NCI-H1436 treated with DMSO at 0.1 percent for 48 hours (cell line): ENCODE results near the gene NEDD4.
"Not testable (repeated sequence)": the region's sequence is repeated elsewhere in the genome, so short reads cannot be mapped to it uniquely, and the experiment has no call there.

Experiments used
- DNase-seq: peaks from one replicate; lab custom pipeline; 2025; lab: John Stamatoyannopoulos, UW

The NEDD4 gene

DNA sequence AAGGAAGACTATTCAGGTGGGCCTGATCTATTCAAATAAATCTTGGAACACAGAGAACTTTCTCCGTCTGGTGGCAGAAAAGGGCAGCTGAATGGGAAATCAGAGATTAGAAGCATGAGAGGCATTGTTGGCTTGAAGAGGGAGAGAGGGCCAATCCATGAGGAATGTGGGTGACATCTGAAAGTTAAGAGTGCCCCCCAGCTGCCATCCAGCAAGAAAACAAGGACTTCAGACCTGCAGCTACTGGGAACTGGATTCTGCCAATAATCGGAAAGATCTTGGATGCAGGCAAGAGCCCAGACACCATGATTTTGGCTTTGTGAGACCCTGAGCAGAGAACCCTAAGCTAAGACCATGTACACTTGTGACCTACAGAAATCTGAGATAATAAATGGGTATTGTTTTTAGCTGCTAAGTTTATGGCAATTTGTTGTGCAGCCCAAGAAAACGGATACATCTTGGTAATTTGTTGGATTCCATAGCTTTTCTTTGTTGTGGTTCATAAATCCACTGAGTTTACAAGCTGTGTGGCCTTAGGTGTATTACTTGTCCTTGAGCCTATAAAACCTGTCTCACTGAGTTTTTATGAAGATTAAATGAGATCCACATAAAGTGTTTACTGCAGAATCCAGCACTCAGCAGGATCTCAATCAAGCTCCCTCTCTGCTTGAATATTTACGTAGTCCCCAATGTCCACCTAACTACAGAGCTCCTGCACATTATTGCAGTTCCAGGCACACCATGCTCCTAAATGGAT, 168.4 kb downstream of the NEDD4 start:
- no peak for DNase-seq

DNA sequence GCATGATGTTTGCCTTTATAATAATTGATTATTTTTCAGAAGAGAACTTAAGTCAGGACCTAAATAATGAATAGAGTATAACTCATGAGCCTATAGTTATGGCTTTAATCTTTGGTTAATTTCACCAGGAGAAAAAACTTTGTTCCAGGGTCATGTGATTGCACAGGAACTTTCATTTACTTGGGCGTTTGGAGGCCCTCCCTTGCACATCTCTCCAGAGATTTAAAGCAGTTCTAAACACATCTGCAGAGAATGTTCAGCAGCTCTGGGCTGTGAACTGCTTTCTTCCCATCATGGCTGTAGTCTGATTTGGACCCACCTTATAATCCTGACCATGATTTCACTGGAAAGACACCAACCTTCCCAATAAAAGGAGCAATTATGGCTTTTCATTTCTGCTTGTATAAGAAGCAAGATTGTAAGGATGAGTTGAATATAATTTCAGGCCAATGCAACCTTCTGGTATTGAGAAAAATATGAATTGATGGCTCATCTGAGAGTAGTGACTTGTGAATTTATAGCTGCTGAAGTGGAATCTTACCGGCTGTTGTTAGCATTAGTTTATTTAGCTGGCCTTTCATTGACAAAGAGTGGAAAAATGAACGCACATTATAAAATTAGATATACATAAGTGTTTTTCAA, 169.6 kb downstream of the NEDD4 start:
- DNase-seq, result no peak

DNA sequence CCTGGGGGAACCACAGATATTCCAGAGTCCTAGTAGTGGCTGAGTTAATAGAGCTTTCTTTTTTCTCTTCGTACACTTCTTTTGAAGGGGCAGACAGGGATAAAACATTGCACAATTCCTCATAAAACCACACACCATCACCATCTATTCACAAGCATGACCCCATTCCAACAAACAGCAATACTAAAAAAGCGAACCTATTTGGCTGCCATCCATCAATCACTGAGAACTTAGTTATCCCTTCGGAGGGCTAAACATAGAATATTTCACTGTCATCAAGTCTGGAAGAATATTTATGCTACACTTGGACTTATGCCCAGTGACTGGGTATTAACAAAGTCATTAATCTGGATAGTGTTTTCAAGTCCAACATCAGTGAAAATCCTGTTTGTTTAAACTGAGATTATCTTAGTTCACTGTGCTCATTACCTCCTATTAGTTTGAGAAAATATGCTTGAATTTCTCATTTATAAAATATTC, 170.2 kb downstream of the NEDD4 start:
- no peak for DNase-seq

DNA sequence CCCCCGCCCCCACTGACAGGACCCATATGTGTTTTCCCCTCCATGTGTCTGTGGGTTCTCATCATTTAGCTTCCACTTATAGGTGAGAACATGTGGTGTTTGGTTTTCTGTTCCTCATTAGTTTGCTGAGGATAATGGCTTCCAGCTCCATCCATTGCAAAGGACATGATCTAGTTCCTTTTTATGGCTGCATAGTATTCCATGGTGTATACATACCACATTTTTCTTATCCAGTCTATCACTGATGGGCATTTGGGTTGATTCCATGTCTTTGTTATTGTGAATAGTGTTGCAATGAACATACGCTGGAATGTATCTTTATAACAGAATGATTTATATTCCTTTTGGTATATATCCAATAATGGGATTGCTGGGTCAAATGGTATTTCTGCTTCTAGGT, 171.7 kb downstream of the NEDD4 start:
- DNase-seq, result not testable (repeated sequence)

DNA sequence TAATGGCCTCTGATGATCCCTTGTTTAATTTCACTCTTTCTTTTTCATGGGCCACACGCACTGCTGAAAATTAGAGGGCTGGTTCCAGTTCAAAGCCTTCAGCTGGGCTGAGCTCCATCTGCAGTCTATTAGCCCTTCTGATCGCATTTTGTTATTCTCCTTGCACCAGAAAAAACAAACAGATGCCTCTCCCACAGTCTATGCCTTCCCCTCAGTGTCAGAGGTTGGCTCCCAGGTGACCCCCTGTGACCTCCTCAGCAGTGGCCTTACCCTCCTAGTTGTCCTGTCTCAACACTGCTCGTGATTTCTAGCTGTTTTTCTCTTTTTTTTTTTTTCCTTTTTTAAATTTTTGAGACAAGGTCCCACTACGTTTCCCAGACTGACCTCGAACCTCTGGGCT, 173.4 kb downstream of the NEDD4 start:
- no peak for DNase-seq

DNA sequence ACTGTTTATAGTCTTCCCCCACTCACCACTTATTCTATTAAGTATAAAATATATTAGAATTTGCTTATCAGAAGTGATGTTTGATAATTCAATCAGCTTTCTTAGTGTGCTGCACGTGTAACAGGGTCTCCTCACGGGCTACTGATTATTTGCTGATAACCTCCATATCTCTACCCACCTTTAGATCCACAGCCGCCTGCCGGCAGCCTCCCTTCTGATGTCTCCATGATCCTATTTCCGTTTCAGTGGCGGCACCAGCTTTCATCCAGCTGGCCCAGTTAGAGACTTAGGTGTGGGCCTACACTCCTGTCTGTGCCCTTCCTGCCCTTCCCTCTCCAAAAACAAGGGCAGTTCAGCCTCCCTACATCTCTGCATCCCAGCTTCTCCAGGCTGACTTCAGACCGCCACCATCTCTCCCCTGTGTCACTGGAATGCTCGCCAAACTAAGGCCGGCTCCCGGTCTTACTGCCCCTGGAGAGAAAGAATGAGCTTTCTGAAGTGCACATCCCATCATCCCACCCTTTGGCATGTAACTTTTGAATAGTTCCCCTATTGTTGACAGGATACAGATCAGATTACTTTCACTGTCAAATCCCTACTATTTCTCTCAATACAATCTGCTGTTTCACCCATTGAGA, 173.9 kb downstream of the NEDD4 start:
- no peak for DNase-seq

DNA sequence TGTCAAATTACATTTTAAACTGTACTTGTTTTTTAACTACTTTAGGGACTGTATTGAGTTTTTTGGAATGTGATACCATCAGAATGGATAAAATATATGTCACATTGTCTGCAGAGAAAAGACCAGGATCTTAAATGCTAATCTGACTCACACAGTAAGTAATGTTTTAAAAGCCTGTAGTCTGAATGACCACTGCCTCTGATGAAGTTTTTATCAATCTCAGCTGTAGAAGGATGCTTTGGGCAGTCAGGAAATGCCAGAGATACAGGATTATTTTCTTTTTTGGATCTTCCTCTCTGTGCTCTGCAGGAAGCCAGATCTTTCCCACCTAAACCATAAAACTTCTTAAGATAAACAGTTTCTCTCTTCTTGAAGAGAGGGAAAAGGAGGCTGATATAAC, 177.4 kb downstream of the NEDD4 start:
- DNase-seq, result no peak

DNA sequence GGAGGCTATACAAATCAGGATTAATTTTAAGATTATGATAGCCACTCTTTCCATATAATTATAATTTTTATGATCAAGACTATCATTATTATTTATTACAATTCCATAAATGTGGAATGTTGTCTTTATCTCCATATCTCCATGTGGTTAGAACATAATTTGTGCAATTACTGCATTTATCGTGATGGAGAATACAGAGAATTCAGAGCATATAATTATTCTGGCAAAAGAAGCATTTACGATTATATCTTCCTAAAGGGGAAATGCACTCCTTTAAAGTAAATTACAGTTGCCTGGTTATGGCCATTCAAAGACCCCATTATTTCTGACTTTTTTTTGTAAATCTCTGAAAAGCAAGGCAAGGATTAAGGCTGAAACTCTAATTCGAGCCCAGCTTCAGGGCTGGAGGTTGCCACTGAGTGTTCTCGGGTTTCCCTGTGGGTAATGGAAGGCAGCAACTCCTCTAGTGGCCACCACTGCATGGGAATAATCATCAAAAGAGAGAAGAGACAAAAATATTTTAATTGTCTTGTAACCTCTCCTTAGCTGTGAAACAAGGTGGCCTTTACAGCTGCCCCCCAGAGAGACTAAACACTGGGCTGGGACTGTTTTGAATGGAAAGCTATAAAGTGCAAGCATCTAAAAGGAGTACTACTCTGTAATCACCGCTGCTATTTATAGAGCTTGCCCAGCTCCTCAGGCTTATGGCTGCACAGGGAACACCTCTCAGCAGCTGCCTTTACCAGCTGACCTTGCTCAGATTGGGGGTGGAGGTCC, 190.6 kb downstream of the NEDD4 start:
- no peak for DNase-seq

DNA sequence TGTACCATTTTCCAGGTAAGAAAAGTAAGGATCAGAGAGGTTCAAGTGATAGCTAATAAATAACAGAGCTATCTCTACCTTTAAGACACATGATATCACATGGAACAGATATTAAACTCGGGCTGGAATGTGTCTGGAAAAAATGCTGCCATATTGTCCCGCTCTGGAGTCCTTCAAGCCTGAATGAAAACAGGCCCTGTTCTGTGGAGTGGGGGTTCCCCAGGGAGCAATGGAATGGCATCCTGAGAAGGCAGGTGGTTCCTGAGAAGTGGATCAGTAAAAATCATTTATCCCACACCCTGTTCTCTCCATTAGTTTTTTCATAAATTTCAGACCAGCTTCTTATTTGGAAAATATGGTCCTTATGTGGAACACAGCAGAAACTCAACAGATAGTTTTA, 193.2 kb downstream of the NEDD4 start:
- DNase-seq, result no peak

DNA sequence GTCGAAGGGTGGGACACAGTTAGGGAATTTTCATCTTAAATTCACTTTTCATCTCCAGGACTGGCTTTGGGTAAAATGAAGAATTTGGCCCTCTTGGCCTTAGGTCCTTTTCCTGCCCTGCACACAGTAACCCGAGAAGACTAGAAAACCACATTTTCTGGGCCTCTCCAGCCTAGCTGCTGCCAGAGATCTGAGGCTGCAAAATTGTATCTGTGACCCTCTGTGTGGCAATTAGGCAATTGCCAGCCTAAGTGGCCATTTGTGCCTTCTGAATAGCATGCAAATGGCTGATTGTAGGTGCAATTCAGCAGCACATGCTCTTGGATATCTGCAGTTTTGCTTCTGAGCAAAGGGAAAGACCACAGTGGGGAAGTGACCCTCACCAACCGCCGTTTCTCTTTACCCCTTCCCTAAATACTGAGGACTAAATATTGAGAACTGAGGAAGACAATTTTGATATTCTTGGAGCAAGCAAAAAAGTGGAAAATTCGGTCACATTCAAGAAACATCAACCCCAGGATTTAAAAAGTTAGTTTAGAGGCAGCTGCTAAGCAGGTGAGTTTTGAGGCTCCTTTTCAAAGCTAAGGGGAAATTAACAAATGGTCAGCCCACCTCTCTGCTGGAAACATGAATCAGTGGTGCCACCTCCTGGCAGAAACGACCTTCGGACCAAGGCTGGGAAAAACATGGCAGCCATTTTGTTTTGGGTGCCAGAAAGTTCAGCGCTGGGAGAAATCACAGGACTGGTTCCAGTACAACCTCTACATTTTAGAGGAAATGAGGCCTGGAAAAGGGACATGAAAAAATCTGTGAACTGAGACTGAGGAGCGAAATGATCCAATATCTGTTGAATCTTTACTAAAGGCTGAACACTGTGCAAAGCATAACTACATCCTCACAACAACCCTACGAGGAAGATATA, 193.9 kb downstream of the NEDD4 start:
- DNase-seq, result peak; percentile 45

DNA sequence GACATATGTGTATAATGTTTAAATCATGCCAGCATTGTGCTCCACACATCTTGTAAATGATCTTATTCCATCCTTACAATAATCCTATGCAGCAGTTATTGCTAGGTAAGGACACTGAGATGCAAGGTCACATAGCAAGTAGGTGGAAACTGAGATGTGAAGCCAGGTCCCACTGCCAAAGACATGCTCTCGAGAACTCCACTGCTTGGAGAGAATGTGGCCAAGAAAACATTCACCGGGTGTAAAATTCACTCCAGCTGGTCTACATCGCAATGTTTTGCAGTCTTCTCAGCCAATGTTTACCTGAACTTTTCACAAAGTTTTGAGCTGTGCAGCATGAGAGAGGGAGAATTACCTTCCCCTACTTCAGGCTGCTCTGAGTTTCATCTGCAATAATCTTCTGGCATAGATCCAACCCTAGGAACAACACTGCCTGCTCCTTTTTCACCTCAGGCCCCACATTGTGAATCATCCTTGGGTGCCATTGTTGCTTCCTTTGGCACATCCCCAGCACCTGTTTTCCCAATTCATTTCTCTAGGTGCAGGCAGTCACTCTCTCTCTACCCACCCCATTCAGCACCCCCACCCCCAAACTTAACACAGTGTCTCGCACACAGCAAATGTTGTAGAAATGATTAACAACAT, 197.0 kb downstream of the NEDD4 start:
- DNase-seq, result no peak

DNA sequence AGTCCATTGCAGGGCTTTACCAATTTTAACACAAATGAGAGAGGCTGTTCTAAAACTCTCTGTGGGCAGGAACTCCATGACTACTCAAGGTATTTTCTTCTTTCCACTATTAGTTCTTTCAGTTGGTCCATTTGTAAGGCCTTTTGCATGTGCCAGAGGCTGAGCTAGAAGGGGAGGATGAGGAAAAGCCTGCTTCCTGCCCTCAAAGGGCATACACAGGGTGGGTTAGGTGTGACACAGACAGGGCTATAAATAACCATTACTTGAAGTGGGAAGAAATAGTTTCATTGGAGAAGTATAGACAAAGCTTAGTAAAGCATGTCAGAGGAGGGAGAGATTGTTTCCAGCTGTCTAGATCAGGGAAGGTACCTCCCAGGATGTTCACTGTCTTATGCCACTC, 198.4 kb downstream of the NEDD4 start:
- no peak for DNase-seq

DNA sequence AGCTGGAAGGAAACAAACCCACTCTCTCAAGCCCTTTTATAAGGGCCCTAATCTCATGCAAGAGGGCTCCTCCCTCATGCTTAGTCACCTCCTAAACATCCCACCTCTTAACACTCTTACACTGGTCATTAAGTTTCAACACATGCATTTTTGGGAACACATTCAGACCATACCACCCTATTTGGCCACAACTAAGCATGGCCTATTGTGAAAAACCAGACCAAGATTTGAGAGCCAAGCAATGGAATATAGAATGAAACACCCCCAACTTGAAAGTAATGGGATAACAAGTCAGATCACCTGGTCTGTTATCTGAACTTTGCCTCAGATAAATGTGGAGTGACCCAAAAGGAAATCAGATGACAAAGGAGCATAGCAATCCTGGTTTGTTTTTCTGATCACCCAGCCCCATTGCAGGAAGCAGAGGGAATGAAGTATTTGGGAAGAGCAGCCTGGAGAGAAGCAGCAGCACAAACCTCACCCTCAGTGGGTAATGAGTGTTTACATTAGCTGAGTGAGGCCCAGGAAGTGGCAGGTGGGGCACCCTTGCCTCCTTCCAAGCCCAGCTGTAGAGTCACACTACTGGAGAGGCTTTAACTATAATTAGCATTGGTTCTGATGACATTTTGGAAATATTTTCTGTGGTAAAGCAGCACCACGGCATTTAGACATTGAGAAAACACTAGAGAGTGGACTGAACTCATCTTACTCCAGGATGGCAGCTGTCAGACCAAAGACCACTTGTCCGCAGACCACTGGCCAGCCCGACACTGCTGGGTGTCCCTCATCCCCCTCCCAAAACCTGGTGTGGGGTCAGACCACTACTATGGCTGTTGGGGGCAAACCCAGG, 201.6 kb downstream of the NEDD4 start:
- no peak for DNase-seq

DNA sequence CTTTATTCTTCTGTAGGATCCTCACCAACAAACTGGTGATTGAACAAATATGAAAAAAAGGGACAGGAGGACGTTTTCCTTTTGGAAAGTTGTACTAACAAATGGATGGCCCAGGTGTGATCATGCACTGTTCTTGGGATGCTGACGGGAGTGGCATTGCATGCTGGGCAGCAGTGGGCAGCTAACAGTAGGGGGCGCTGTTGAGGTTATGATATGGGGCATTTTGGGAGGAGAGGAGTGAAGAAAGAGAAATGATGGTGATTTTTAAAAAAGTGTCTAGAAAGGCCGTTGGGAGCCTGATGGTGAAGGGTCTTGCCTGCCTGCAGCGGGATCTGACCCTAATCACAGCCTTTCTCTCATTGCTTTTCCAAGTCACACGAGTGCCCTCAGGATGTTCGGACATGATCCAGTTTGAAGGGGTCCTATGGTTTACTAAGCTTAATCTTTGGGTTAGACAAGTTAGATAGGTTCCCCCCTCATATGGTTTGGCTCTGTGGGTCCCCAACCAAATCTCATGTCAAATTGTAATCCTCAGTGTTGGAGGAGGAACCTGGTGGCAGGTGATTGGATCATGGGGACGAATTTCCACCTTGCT, 204.2 kb downstream of the NEDD4 start:
- no peak for DNase-seq

DNA sequence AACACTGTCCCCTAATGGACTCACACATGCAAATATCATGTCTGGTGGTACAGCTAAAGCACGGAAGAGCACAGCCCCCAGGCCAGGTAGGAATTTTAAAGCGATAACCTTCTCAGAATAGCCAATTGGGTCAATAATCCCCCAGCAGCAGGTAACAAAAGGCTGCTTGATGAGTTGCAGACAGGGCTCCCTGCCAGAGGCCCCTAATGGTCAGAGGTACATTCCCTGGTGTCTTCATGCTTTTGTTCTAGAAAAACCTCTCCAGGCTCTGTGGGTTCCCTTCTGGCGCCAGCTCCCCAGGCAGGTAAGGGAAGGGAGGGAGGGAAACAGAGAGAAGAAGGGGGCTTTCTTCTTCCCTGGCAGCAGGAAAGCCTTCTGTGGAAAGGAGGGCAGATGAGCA, 207.1 kb downstream of the NEDD4 start:
- no peak for DNase-seq

DNA sequence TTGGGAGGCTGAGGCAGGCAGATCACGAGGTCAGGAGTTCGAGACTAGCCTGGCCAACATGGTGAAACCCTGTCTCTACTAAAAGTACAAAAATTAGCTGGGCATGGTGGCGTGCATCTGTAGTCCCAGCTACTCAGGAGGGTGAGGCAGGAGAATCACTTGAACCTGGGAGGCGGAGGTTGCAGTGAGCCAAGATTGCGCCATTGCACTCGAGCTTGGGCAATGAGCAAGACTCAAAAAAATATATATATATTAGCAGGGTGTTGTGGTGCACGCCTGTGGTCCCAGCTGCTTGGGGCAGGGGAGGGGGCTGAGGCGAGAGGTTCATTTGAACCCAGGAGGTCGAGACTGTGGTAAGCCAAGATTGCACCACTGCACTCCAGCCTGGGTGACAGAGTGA, 207.8 kb downstream of the NEDD4 start:
- DNase-seq, result not testable (repeated sequence)

DNA sequence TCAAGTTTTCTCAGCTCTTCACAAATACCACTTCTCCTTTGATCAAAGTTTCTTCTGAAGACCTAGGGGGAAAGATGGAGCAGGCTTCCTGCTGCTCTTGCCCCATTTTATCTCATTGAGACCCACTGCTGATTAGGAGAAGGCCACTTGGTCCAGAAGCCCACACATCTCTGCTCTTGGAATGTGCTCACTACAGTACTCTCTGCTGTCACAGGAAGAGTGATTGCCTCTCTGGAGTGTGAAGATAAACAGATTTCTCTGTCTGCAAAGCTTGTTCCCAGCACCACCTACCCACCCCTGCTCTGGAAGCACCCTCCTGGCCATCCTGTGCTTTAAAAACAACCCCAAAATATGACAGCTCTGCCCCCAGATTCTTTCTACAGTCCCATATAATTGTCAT, 209.1 kb downstream of the NEDD4 start:
- DNase-seq, result no peak

DNA sequence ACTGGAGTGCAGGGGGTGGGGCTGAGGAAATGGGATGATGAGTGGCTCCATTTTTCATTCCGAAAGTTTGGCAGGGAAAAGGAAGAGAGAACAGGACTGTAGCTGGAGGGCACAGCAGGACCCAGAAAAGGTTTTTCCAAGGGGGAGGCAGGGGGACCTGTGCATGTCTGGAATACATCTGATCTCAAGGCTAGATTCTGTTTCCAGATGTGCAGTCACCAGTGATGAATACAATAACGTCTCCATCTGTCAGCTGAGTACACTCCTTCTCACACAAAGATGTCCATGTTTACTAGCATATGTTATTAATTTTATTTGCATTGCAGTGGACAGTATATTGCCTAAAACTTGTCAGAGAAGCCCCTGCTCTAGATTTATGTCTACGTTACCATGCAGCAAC, 210.5 kb downstream of the NEDD4 start:
- no peak for DNase-seq

DNA sequence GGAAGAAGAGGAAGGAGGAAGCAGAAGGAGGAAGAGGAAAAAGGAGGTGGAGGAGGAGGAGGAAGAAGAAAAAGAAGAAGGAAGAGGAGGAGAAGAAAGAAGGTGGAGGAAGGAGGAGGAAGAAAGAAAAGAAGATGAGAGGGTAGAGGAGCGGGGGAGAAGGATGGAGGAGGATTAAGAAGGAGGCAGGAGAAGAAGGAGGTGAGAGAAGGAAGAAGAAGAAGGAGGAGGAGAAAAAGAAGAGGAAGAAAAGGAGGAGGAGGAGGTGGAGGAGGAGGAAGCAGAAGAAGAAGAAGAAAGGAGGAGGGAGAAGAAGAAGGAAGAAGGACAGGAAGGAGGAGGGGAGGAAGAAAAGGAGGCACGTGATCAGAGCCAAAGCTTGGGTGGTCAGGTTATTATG, 213.1 kb downstream of the NEDD4 start:
- no peak for DNase-seq

DNA sequence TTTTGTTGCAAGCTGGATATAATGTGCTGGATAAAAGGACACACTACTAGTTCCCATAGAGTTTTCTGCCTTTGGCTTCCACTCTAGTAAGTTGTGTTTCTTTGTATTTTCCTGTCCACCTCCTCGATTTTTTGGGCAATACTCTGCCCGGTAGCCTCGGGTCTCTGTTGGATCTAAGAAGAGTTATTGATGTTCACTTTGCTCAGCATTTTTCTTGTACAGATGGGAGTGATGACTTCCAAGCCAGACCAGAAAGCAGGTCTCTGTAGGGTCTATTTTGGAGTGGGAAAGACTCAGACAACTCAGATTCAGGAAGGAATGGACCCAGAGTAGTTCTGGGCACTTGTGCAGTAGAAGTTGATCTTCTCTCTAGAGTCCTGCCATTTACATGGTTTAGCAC, 214.5 kb downstream of the NEDD4 start:
- DNase-seq, result no peak
